Thyroid gland (tissue), 4 donors: Measurements from ENCODE around the gene PRLH. TPM values are rescaled to one million over a fixed set of nuclear protein-coding genes. Genes with fewer than 3 reads are reported as not detected.
"Not testable (repeated sequence)": the region's sequence is repeated elsewhere in the genome, so short reads cannot be mapped to it uniquely, and the experiment has no call there.

Experiments
- DNase-seq, 2 donors: peaks; one replicate each; pipeline ENCODE4 v3.0.0-alpha.2; 2019
- H3K27ac ChIP-seq, 3 donors: fragments of 200-600 bp; sonication (generic); 1 replicate in 2 of 3; 2 replicates in 1 of 3; pipeline ENCODE4 v1.5.1; 2016 to 2019; ENCODE audit warnings: mild to moderate bottlenecking in 1 of 3, moderate library complexity in 1 of 3
- H3K27me3 ChIP-seq: fragments of 200-600 bp; sonication (generic); one replicate; pipeline ENCODE4 v1.5.1; 2019
- H3K36me3 ChIP-seq, 2 donors: fragments of 200-600 bp; sonication (generic); one replicate each; pipeline ENCODE4 v1.5.1; 2016 to 2019
- H3K4me1 ChIP-seq, 2 donors: fragments of 200-600 bp; sonication (generic); one replicate each; pipeline ENCODE4 v1.5.1; 2017 to 2019
- H3K4me3 ChIP-seq, 3 donors: fragments of 200-600 bp; sonication (generic); replicated peaks in 1 of 3; 1 replicate in 2 of 3; 2 replicates in 1 of 3; pipeline ENCODE4 v1.5.1; 2016; ENCODE audit warnings: mild to moderate bottlenecking in 1 of 3
- H3K9me3 ChIP-seq: fragments of 200-600 bp; sonication (generic); one replicate; pipeline ENCODE4 v1.5.1; 2017
- CTCF ChIP-seq, 6 experiments: fragments of 200-600 bp in 3 of 6; fragments of 450-650 bp in 3 of 6; sonication (generic) in 3 of 6; IDR thresholded peaks; one replicate each; pipeline ENCODE4 v1.5.1; 2016 to 2019; ENCODE audit warnings: antibody characterized with exemption in 6 of 6, mild to moderate bottlenecking in 2 of 6, inconsistent platforms in 1 of 6, moderate library complexity in 1 of 6
- POLR2A ChIP-seq, 2 donors: fragments of 450-650 bp; IDR thresholded peaks; one replicate each; pipeline ENCODE4 v1.6.1; 2017; ENCODE audit warnings: antibody characterized with exemption in 2 of 2, mild to moderate bottlenecking in 2 of 2, moderate library complexity in 1 of 2
- WGBS, 2 donors: methylation state at CpG; one replicate each; pipeline ENCODE4 v1.1.5; 2017; 5-methylcytosine and 5-hydroxymethylcytosine counted together
- intact Hi-C: fragments of 100-400 bp; cut with DNase I; formaldehyde crosslinking; loops from one replicate; pipeline ENCODE4 v1.15.1; 2023
- total RNA-seq, 4 donors: library from RNA; depleted of rRNA; stranded (reverse); fragments of >200 nt; gene quantifications; one replicate each; pipeline ENCODE4 v1.2.3, GENCODE V29; 2016

Gene PRLH
- total RNA-seq, 4 donors from 2014 or later = not detected

GRCh38 chr2:237592425-237592980 lies 26.1 kb downstream of the PRLH start:
- H3K27me3 ChIP-seq = no peaks in the 10 kb centered on the region
- no peak overlapping the region for H3K4me3 ChIP-seq
- no peaks in the 10 kb centered on the region for H3K9me3 ChIP-seq
- 91 to 95% methylated on average over 15 to 18 of the region's 18 CpGs for WGBS, 2 donors
- TF ChIP-seq CTCF (IDR thresholded peaks at IDR 0.05) (no peak), POLR2A (IDR thresholded peaks at IDR 0.05) (no peak)
- intact Hi-C loops = no loop called here
- no peaks in the 10 kb centered on the region for H3K36me3 ChIP-seq
- no peak for DNase-seq
- peak overlapping the region in 1 of 3 donors; percentile 97 for H3K27ac ChIP-seq
- H3K4me1 ChIP-seq = peaks cover 30 to 49% of the 10 kb centered on the region in 2 donors

- Histone ChIP-seq H3K36me3 (no peaks in the 10 kb centered on the region), H3K4me3 (no peak overlapping the region), H3K27me3 (no peaks in the 10 kb centered on the region), H3K4me1 (peaks cover 30 to 49% of the 10 kb centered on the region in 2 donors), H3K27ac (peak overlapping the region in 1 of 3 donors; percentile 98), H3K9me3 (no peaks in the 10 kb centered on the region)
- no peak for DNase-seq
- WGBS, 2 donors = 87 to 89% methylated on average over 9 of the region's 10 CpGs
- TF ChIP-seq POLR2A (IDR thresholded peaks at IDR 0.05) (no peak), CTCF (IDR thresholded peaks at IDR 0.05) (no peak)
- intact Hi-C loops = no loop called here
Measured at GRCh38 chr2:237593036-237593435, 26.7 kb downstream of the PRLH start.

- DNase-seq = no peak
- Histone ChIP-seq H3K27me3 (no peaks in the 10 kb centered on the region), H3K4me1 (peaks cover 30 to 43% of the 10 kb centered on the region in 2 donors), H3K4me3 (no peak overlapping the region), H3K27ac (peak overlapping the region; percentile 86 to 98 (median 87)), H3K36me3 (no peaks in the 10 kb centered on the region), H3K9me3 (no peaks in the 10 kb centered on the region)
- WGBS, 2 donors = 95 to 97% methylated on average over 12 to 17 of the region's 17 CpGs
- TF ChIP-seq POLR2A (IDR thresholded peaks at IDR 0.05) (no peak), CTCF (IDR thresholded peaks at IDR 0.05) (no peak)
- intact Hi-C loops = no loop called here
Measured at GRCh38 chr2:237593596-237594320, 27.4 kb downstream of the PRLH start.

- peak in 1 of 6 experiments; percentile 5 for TF ChIP-seq CTCF (IDR thresholded peaks at IDR 0.05)
- peak in 1 of 2 donors; percentile 39 for TF ChIP-seq POLR2A (IDR thresholded peaks at IDR 0.05)
- no peak overlapping the region for H3K4me3 ChIP-seq
- H3K4me1 ChIP-seq = peaks cover 30 to 40% of the 10 kb centered on the region in 2 donors
- WGBS, 2 donors = 48 to 54% methylated on average over 5 of the region's 5 CpGs
- no peaks in the 10 kb centered on the region for H3K9me3 ChIP-seq
- H3K36me3 ChIP-seq = no peaks in the 10 kb centered on the region
- no peaks in the 10 kb centered on the region for H3K27me3 ChIP-seq
- peak overlapping the region; percentile 86 to 98 (median 87) for H3K27ac ChIP-seq
- DNase-seq = peak; percentile 70 to 74
- intact Hi-C loops = no loop called here
Measured at GRCh38 chr2:237594514-237594871, 28.1 kb downstream of the PRLH start.

- Histone ChIP-seq H3K27ac (peak overlapping the region; percentile 86 to 98 (median 87)), H3K4me1 (peaks cover 30 to 34% of the 10 kb centered on the region in 2 donors)
- DNase-seq, H3K9me3 ChIP-seq, H3K4me3 ChIP-seq, H3K36me3 ChIP-seq, intact Hi-C loops, H3K27me3 ChIP-seq: not testable (repeated sequence)
- WGBS, 2 donors = 91 to 98% methylated on average over 5 of the region's 5 CpGs
Measured at GRCh38 chr2:237595829-237596519, 29.6 kb downstream of the PRLH start.
